NCI-H748 treated with DMSO at 0.1 percent for 48 hours (cell line): ENCODE data around the gene LUC7L.
"Not testable (repeated sequence)": the region's sequence is repeated elsewhere in the genome, so short reads cannot be mapped to it uniquely, and the experiment has no call there.

ENCODE experiments used
- DNase-seq: peaks from one replicate; lab custom pipeline; 2025; lab: John Stamatoyannopoulos, UW

The LUC7L gene

DNA sequence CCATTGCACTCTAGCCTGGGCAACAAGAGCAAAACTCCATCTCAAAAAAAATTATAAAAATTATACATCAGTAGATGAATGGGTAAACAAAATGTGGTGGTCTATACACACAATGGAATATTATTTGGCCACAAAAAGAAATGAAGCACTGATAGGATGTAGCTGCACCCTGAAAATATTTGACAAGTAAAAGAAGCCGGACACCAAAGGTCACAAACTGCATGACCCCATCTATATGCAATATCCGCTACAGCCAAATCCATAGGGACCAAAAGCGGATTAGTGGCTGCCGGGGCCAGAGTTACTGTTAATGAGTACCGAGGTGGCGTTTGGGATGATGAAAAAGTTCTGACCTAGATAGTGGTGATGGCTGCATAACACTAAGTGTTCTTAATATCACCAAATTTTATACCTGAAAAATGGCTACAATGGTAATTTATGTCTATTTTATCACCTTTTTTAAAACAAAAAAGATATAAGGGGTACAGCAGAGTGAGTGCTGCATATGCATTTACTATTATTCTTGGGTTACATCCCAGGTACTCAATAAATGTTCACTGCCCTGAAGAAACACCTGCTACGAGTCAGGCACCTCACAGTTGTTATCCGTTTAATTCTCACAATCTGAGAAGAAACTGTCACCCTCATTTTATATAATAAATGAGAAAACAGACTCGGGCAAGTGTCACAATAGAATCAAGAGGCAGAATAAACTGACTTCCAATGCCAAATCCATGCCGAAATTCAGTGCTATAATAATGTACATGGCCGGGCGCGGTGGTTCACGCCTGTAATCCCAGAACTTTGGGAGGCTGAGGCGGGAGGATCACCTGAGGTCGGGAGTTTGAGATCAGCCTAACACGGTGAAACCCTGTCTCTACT is 49.8 kb downstream of the LUC7L start:
- no peak for DNase-seq

DNA sequence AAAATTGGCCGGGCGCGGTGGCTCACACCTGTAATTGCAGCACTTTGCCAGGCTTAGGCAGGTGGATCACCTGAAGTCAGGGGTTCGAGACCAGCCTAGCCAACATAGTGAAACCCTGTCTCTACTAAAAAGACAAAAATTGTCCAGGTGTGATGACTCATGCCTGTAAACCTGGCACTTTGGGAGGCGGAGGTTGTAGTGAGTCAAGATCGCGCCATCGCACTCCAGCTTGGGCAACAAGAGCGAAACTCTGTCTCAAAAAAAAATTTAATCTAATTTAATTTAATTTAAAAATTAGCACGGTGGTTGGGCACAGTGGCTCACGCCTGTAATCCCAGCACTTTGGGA is 50.6 kb downstream of the LUC7L start:
- no peak for DNase-seq

DNA sequence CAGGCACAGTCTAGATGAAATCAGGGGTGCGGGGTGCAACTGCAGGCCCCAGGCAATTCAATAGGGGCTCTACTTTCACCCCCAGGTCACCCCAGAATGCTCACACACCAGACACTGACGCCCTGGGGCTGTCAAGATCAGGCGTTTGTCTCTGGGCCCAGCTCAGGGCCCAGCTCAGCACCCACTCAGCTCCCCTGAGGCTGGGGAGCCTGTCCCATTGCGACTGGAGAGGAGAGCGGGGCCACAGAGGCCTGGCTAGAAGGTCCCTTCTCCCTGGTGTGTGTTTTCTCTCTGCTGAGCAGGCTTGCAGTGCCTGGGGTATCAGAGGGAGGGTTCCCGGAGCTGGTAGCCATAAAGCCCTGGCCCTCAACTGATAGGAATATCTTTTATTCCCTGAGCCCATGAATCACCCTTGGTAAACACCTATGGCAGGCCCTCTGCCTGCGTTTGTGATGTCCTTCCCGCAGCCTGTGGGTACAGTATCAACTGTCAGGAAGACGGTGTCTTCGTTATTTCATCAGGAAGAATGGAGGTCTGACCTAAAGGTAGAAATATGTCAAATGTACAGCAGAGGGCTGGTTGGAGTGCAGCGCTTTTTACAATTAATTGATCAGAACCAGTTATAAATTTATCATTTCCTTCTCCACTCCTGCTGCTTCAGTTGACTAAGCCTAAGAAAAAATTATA is 51.1 kb downstream of the LUC7L start:
- DNase-seq: no peak

DNA sequence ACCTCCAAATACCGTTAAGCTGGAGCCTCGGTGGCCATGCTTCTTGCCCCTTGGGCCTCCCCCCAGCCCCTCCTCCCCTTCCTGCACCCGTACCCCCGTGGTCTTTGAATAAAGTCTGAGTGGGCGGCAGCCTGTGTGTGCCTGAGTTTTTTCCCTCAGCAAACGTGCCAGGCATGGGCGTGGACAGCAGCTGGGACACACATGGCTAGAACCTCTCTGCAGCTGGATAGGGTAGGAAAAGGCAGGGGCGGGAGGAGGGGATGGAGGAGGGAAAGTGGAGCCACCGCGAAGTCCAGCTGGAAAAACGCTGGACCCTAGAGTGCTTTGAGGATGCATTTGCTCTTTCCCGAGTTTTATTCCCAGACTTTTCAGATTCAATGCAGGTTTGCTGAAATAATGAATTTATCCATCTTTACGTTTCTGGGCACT is 51.8 kb downstream of the LUC7L start:
- DNase-seq: peak; percentile 97

DNA sequence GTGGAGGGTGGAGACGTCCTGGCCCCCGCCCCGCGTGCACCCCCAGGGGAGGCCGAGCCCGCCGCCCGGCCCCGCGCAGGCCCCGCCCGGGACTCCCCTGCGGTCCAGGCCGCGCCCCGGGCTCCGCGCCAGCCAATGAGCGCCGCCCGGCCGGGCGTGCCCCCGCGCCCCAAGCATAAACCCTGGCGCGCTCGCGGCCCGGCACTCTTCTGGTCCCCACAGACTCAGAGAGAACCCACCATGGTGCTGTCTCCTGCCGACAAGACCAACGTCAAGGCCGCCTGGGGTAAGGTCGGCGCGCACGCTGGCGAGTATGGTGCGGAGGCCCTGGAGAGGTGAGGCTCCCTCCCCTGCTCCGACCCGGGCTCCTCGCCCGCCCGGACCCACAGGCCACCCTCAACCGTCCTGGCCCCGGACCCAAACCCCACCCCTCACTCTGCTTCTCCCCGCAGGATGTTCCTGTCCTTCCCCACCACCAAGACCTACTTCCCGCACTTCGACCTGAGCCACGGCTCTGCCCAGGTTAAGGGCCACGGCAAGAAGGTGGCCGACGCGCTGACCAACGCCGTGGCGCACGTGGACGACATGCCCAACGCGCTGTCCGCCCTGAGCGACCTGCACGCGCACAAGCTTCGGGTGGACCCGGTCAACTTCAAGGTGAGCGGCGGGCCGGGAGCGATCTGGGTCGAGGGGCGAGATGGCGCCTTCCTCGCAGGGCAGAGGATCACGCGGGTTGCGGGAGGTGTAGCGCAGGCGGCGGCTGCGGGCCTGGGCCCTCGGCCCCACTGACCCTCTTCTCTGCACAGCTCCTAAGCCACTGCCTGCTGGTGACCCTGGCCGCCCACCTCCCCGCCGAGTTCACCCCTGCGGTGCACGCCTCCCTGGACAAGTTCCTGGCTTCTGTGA is 52.5 kb downstream of the LUC7L start, which contains the start of gene HBA1:
Gene HBA1, plus strand, starts transcription at position 204 of the 906 bp plus-strand sequence. Its CDS starts 37 bp downstream, at position 241.
- DNase-seq: not testable (repeated sequence)

- DNase-seq: not testable (repeated sequence)
Observed at GRCh38 chr16:176006-176405, 53.2 kb downstream of the LUC7L start.

GRCh38 chr16:175011-175949 is 54.0 kb downstream of the LUC7L start:
- no peak for DNase-seq

- not testable (repeated sequence) for DNase-seq
Observed at GRCh38 chr16:173928-174769, 55.1 kb downstream of the LUC7L start.

DNA sequence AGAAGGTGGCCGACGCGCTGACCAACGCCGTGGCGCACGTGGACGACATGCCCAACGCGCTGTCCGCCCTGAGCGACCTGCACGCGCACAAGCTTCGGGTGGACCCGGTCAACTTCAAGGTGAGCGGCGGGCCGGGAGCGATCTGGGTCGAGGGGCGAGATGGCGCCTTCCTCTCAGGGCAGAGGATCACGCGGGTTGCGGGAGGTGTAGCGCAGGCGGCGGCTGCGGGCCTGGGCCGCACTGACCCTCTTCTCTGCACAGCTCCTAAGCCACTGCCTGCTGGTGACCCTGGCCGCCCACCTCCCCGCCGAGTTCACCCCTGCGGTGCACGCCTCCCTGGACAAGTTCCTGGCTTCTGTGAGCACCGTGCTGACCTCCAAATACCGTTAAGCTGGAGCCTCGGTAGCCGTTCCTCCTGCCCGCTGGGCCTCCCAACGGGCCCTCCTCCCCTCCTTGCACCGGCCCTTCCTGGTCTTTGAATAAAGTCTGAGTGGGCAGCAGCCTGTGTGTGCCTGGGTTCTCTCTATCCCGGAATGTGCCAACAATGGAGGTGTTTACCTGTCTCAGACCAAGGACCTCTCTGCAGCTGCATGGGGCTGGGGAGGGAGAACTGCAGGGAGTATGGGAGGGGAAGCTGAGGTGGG is 55.9 kb downstream of the LUC7L start:
- not testable (repeated sequence) for DNase-seq

- not testable (repeated sequence) for DNase-seq
Observed at GRCh38 chr16:172374-172941, 56.8 kb downstream of the LUC7L start, which contains the start of gene HBA2. Gene HBA2, plus strand, starts transcription at chr16:172876. Its CDS starts 37 bp downstream, at chr16:172913.

GRCh38 chr16:170788-171187 is 58.5 kb downstream of the LUC7L start:
- no peak for DNase-seq

DNA sequence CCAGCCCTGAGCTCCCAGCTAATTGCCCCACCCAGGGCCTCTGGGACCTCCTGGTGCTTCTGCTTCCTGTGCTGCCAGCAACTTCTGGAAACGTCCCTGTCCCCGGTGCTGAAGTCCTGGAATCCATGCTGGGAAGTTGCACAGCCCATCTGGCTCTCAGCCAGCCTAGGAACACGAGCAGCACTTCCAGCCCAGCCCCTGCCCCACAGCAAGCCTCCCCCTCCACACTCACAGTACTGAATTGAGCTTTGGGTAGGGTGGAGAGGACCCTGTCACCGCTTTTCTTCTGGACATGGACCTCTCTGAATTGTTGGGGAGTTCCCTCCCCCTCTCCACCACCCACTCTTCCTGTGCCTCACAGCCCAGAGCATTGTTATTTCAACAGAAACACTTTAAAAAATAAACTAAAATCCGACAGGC is 59.2 kb downstream of the LUC7L start:
- DNase-seq: not testable (repeated sequence)

- no peak for DNase-seq
Observed at GRCh38 chr16:169014-169413, 60.2 kb downstream of the LUC7L start.

- DNase-seq: no peak
Observed at GRCh38 chr16:168424-168823, 60.8 kb downstream of the LUC7L start.

DNA sequence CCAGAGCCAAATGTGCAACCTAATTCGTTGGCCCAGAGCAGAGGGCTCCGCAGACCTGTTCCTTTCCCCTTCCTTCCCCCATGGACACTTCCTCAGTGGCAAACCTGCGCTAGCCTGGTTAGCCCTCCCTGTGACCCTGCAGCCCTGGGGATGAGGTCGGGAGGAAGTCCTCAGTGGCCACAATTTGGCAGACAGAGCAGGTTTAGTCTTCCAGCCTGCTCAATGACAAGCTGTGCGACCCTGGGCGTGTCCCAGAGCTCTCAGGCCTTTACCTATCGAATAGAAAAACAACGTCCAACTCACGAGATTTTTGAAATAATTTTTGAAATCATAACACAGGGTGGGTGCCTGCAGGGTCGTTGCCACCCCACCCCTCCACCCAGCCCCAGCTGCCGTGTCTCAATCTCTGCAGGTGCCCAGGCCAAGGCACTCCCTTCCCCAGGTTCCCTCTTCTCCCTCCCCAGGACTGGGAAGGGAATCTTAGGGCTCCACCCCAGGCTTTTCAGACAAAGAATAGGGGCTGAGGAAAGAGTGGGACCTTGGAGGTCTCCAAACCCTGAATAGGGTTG is 62.0 kb downstream of the LUC7L start:
- no peak for DNase-seq

DNA sequence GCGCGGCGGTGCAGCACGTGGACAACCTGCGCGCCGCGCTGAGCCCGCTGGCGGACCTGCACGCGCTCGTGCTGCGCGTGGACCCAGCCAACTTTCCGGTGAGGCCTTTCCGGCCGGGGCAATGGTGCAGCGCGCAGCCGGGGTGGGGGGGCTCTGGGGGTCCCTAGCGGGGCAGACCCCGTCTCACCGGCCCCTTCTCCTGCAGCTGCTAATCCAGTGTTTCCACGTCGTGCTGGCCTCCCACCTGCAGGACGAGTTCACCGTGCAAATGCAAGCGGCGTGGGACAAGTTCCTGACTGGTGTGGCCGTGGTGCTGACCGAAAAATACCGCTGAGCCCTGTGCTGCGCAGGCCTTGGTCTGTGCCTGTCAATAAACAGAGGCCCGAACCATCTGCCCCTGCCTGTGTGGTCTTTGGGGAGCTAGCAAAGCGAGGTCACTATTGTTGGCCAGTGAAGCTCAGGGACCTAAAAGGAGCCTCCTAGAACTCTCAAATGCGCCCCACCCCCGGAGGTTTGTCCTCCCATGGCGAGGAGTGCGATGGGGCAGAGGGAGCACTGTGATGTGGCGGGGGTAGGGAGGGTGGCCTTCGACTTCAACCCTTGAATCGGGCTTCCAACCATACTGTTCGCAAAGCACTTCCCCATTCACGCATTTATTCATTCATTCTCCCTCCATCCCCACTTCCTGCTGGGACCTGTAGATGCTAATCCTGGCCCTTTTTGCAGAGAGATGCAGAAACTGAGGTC is 62.7 kb downstream of the LUC7L start:
- DNase-seq: no peak

DNA sequence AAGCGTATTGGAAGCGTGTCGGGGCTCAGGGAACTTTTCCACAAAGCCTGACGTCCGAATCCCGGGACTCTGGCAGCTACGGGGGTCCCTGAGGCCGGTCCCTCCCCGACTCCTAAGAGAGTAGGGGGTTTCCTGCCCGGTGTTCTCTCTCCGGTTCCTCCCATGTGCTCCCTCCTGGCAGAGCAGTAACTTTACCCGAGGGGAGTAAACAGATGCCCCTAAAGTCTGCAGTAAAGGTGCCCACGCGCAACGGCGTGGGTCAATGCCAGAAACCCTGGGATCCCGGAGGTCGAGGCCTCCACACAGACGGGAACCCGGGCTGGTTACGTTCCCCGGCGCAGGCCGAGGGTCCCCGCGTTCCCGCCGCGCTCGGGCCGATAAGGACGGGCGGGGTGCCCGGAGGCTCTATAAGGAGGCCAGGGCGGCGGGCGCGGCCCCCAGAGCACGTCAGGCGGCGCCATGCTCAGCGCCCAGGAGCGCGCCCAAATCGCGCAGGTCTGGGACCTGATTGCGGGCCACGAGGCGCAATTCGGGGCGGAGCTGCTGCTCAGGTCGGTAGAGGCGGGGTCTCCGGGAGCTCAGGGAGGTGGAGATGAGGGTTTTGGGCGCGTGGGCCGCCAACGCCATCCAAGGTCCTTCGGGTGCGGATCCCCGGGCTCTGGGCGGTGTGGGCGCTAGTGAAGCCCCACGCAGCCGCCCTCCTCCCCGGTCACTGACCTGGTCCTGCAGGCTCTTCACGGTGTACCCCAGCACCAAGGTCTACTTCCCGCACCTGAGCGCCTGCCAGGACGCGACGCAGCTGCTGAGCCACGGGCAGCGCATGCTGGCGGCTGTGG is 63.5 kb downstream of the LUC7L start, which contains the start of gene HBM:
Gene HBM, plus strand, starts transcription at position 440 of the 836 bp plus-strand sequence. Its CDS starts 20 bp downstream, at position 460.
- no peak for DNase-seq
